Measurements from ENCODE around the gene FHIT.

Gene FHIT

DNA sequence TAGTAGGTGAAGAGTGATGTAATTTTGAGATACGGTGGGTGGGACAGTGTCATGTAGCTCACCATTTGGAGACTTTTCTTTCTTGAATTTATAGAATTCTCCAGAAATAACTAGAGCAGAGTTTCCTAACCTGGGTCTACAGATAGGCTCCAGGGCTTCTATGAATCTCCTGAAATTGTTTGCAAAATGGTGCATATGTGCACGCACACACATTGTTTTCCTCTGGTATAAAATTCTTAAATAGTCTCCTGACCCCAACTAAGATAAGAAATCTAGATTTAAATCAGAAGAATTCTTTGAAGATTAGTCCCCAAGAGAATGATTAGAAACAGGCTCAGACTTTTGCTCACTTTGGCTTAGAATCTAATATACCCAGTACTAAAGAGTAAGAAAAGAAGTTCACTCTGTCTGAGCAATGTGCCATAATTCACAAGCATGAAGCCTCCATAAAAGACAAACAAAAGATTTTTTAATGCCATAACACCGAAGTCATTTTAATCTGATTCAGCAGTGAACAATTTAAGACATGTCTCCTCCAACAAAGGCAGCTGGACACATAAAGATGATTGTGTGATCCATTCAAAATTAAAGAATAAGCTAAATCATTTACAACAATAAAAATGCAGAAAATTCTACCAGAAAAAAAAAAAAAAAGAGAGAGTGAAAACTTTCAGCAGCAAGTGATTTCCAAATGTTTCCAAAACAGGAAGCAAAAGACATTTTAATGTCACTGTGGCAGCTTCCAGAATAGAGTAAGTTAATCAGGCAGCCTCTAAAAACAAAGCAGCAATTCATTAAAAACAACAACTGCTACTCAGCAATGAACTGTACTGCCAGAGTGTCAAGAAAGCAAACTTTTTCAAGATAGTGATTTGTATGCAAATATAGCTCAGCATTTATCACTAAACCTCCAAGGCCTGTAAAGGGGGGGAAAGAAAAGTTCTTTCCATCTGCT is 1225.9 kb downstream of the FHIT start:
- no peaks in the 10 kb centered on the region for H3K27me3 ChIP-seq (ENCODE audit: low read depth, low read length)
- no peaks in the 10 kb centered on the region for H3K36me3 ChIP-seq (ENCODE audit: control insufficient read depth in 1 of 2, insufficient read depth in 2 of 2, low read length in 2 of 2)
- H3K4me1 ChIP-seq (ENCODE audit: control insufficient read depth in 1 of 2, insufficient read depth in 2 of 2, low read length in 2 of 2), result peaks cover 0 to 4% of the 10 kb centered on the region in 2 donors
- H3K9me3 ChIP-seq (ENCODE audit: control insufficient read depth in 1 of 2, low read length in 2 of 2), result no peaks in the 10 kb centered on the region
- H3K27ac ChIP-seq (ENCODE audit: low read length), result no peak overlapping the region
- no peak overlapping the region for H3K4me3 ChIP-seq (ENCODE audit: low read depth in 1 of 2, low read length in 2 of 2)

DNA sequence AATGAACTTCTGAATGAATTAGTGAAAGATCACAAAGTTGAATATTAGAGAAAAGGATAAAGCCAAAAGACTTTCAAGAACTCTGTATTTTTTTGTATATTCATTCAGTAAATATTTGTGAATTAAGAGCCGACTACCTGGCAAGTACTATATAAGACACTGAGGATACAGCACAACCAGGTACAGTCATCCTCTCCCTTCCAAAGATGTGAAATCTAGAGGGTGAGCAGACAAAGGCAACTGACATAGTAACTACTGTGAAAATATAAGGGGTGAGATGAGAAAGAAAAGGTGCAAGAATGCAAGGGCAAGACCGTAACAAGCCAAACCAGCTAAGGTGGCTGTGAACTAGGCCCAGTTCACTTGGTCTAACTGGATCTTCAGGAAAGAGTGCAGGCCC is 1226.9 kb downstream of the FHIT start:
- no peaks in the 10 kb centered on the region for H3K9me3 ChIP-seq (ENCODE audit: control insufficient read depth in 1 of 2, low read length in 2 of 2)
- H3K4me1 ChIP-seq (ENCODE audit: control insufficient read depth in 1 of 2, insufficient read depth in 2 of 2, low read length in 2 of 2), result peaks cover 0 to 4% of the 10 kb centered on the region in 2 donors
- H3K27ac ChIP-seq (ENCODE audit: low read length), result no peak overlapping the region
- H3K27me3 ChIP-seq (ENCODE audit: low read depth, low read length), result no peaks in the 10 kb centered on the region
- H3K36me3 ChIP-seq (ENCODE audit: control insufficient read depth in 1 of 2, insufficient read depth in 2 of 2, low read length in 2 of 2), result no peaks in the 10 kb centered on the region
- H3K4me3 ChIP-seq (ENCODE audit: low read depth in 1 of 2, low read length in 2 of 2), result no peak overlapping the region

DNA sequence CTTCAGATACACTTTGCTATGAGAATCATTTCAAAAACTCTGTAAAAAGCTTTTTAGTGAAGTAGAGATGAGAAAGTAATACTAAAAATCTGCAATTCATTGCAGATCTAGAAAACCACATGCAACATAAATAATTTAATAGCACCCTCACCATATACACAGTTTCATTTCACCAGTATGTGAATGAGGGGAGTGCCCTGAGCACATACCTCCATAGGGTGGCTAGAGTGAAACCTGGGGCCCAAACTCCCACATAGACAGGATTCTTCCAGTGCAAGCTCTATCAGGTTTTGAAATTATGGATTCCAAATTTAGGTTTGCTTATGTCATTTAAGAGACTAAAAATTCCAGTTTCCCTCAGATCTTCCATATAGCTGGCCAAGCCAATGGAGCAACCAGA is 1228.1 kb downstream of the FHIT start:
- Histone ChIP-seq H3K4me1 (ENCODE audit: control insufficient read depth in 1 of 2, insufficient read depth in 2 of 2, low read length in 2 of 2) (peaks cover 0 to 4% of the 10 kb centered on the region in 2 donors), H3K4me3 (ENCODE audit: low read depth in 1 of 2, low read length in 2 of 2) (no peak overlapping the region), H3K27ac (ENCODE audit: low read length) (no peak overlapping the region), H3K27me3 (ENCODE audit: low read depth, low read length) (no peaks in the 10 kb centered on the region), H3K9me3 (ENCODE audit: control insufficient read depth in 1 of 2, low read length in 2 of 2) (no peaks in the 10 kb centered on the region), H3K36me3 (ENCODE audit: control insufficient read depth in 1 of 2, insufficient read depth in 2 of 2, low read length in 2 of 2) (no peaks in the 10 kb centered on the region)

DNA sequence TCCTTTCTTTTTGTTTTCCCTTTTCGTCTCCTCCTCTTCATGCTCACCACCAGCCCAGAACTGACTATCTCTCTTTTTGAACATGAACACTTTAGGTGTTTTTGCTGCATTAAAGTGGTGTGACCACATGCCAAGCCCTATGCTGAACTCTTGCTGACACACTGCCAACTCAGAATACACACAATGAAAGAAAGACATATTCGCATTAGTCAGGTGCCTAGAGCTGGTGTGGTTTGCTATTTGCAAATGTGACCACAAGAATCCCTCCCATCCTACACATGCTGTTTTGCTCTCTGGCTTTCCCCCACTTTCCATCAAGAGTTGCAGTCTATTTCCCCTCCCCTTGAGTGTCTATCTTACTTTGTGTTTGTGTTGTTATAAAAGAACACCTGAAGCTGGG is 1233.6 kb downstream of the FHIT start:
- Histone ChIP-seq H3K4me3 (ENCODE audit: low read depth in 1 of 2, low read length in 2 of 2) (no peak overlapping the region), H3K36me3 (ENCODE audit: control insufficient read depth in 1 of 2, insufficient read depth in 2 of 2, low read length in 2 of 2) (no peaks in the 10 kb centered on the region), H3K27ac (ENCODE audit: low read length) (no peak overlapping the region), H3K9me3 (ENCODE audit: control insufficient read depth in 1 of 2, low read length in 2 of 2) (no peaks in the 10 kb centered on the region), H3K27me3 (ENCODE audit: low read depth, low read length) (no peaks in the 10 kb centered on the region), H3K4me1 (ENCODE audit: control insufficient read depth in 1 of 2, insufficient read depth in 2 of 2, low read length in 2 of 2) (no peaks in the 10 kb centered on the region)

DNA sequence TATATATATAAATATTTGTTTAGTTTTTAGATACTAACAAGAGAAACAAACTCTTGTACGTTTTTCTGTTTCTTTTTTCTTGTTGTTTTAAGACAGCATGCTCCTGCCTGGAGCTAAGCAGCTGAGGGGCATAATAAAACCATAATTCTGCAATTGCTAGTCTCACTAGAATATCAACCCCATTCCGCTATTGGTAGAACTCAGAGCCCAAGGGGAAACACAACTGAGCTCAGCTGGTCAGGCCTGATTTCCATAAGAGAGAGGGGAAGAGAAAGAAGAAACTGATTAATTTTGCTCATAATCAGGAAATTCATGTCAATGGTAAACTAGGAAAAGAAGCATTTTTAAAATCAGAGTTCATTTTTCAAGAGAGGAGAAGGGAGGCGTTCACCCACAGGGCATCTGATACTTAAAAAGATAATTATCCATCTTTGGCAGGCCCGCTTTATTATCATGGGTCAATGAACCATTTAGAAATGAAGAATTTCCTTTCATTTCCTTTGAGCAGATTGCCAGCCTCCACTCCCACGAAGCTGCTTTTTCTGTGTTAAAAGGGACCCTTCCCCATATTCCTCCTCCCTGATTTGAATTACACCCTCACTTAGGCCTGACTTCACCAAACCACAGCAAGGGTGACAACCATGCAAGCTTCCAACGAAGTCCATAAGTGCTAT is 1236.1 kb downstream of the FHIT start:
- H3K9me3 ChIP-seq (ENCODE audit: control insufficient read depth in 1 of 2, low read length in 2 of 2), result no peaks in the 10 kb centered on the region
- H3K4me3 ChIP-seq (ENCODE audit: low read depth in 1 of 2, low read length in 2 of 2), result no peak overlapping the region
- H3K36me3 ChIP-seq (ENCODE audit: control insufficient read depth in 1 of 2, insufficient read depth in 2 of 2, low read length in 2 of 2), result no peaks in the 10 kb centered on the region
- H3K4me1 ChIP-seq (ENCODE audit: control insufficient read depth in 1 of 2, insufficient read depth in 2 of 2, low read length in 2 of 2), result no peaks in the 10 kb centered on the region
- H3K27ac ChIP-seq (ENCODE audit: low read length), result no peak overlapping the region
- no peaks in the 10 kb centered on the region for H3K27me3 ChIP-seq (ENCODE audit: low read depth, low read length)

DNA sequence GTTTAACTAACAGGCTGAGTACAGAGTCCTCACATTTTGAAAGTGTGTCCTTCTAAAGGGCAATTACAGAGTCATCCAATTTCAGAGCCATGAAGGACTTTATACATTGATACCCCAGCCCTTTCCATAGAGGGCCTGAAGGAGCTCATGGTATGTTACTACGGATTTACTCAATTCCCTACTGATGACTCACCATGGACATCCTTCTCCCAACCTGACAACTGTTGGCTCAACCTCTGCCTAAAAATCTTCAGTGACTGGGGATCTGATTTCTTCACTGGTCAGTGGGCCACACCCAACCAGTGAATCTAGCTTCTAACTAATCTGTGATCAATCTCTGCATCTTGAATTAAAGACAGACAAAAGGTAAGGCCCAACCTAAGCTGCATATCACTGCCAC is 1238.0 kb downstream of the FHIT start:
- no peaks in the 10 kb centered on the region for H3K9me3 ChIP-seq (ENCODE audit: control insufficient read depth in 1 of 2, low read length in 2 of 2)
- no peaks in the 10 kb centered on the region for H3K27me3 ChIP-seq (ENCODE audit: low read depth, low read length)
- H3K36me3 ChIP-seq (ENCODE audit: control insufficient read depth in 1 of 2, insufficient read depth in 2 of 2, low read length in 2 of 2), result no peaks in the 10 kb centered on the region
- H3K4me3 ChIP-seq (ENCODE audit: low read depth in 1 of 2, low read length in 2 of 2), result no peak overlapping the region
- no peak overlapping the region for H3K27ac ChIP-seq (ENCODE audit: low read length)
- no peaks in the 10 kb centered on the region for H3K4me1 ChIP-seq (ENCODE audit: control insufficient read depth in 1 of 2, insufficient read depth in 2 of 2, low read length in 2 of 2)

DNA sequence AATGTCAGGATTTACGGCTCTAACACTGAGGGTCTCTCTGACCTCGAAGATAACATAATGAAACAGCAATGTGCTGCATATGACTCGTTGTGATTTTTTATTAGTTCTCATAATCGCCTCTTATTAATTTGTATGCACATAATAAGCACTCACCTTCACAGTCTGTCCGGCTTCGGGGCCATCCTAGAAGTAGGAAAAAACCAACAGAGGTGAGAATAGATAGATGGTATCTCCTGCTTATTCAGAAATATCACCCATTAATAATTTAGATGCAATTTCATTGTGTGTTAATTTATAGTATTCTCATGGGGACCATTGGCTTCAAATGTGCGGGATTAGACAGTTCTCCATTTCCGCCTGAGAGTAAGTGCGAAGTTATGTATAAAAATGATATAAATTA is 1240.0 kb downstream of the FHIT start:
- Histone ChIP-seq H3K27ac (ENCODE audit: low read length) (no peak overlapping the region), H3K9me3 (ENCODE audit: control insufficient read depth in 1 of 2, low read length in 2 of 2) (no peaks in the 10 kb centered on the region), H3K4me3 (ENCODE audit: low read depth in 1 of 2, low read length in 2 of 2) (no peak overlapping the region), H3K27me3 (ENCODE audit: low read depth, low read length) (no peaks in the 10 kb centered on the region), H3K36me3 (ENCODE audit: control insufficient read depth in 1 of 2, insufficient read depth in 2 of 2, low read length in 2 of 2) (no peaks in the 10 kb centered on the region), H3K4me1 (ENCODE audit: control insufficient read depth in 1 of 2, insufficient read depth in 2 of 2, low read length in 2 of 2) (no peaks in the 10 kb centered on the region)

DNA sequence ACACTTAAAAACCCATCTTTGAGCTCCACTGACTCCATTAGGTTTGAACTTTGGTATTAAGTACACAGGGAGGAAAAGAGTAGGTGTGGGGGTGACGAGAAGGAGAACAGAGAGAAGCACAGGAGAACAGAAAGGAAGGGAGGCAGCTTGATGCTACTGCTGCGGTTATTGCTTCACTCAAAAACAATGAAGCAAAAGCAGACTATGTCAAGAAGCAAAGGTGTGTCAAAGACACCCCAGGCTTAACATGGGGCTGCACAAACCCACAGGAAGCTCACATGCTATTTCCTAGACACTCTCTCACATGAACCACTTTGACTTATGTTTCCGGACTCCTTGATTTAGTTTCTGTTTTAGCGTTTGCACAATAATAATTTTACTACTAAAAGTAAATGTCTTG is 1240.5 kb downstream of the FHIT start:
- no peak overlapping the region for H3K27ac ChIP-seq (ENCODE audit: low read length)
- H3K4me3 ChIP-seq (ENCODE audit: low read depth in 1 of 2, low read length in 2 of 2), result no peak overlapping the region
- no peaks in the 10 kb centered on the region for H3K9me3 ChIP-seq (ENCODE audit: control insufficient read depth in 1 of 2, low read length in 2 of 2)
- no peaks in the 10 kb centered on the region for H3K4me1 ChIP-seq (ENCODE audit: control insufficient read depth in 1 of 2, insufficient read depth in 2 of 2, low read length in 2 of 2)
- H3K27me3 ChIP-seq (ENCODE audit: low read depth, low read length), result no peaks in the 10 kb centered on the region
- no peaks in the 10 kb centered on the region for H3K36me3 ChIP-seq (ENCODE audit: control insufficient read depth in 1 of 2, insufficient read depth in 2 of 2, low read length in 2 of 2)

DNA sequence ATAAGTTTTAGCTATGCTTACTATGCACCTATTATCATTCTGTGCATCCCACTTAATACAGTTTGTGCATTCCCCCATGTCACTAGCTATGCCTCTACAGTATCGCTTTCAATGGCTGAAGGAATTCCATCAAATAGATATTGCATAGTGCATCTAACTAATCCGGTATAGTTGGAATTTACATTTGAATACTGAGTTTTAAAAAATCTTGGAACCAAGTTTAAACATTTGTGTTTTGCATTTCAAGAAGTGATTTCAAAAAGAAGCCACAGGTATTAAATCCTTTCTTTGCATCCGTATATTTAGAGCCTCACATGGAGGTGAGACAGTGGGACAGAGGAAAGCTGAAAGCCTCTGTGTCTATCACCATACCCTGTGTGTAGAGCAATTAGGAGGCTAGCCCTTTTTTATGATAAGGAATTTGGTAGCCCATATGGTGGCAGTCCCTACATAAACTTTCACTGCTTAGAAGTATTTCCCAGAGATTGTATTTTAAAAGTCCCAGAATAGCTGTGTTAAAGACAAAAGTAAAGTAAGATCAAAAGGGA is 1241.2 kb downstream of the FHIT start:
- Histone ChIP-seq H3K4me1 (ENCODE audit: control insufficient read depth in 1 of 2, insufficient read depth in 2 of 2, low read length in 2 of 2) (no peaks in the 10 kb centered on the region), H3K27ac (ENCODE audit: low read length) (no peak overlapping the region), H3K4me3 (ENCODE audit: low read depth in 1 of 2, low read length in 2 of 2) (no peak overlapping the region), H3K27me3 (ENCODE audit: low read depth, low read length) (no peaks in the 10 kb centered on the region), H3K9me3 (ENCODE audit: control insufficient read depth in 1 of 2, low read length in 2 of 2) (no peaks in the 10 kb centered on the region), H3K36me3 (ENCODE audit: control insufficient read depth in 1 of 2, insufficient read depth in 2 of 2, low read length in 2 of 2) (no peaks in the 10 kb centered on the region)

DNA sequence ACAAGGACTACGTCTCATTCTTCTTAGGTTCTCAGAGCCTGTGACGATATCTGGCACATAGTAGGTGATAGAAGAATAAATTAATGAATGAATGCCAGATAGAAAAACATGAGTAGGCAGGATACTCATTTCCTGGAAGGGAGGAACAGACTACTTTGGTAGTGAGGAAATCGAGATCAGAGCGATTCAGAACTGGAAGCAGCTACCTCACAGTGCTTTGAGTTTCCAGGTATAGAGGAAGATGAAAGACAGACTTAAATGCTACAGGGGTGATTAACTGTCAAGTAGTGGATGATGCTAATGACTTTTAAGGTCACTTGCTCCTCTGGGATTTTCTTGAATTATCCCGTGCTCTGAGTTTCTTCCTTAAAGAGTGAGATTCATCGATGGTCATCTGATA is 1249.9 kb downstream of the FHIT start:
- Histone ChIP-seq H3K4me3 (ENCODE audit: low read depth in 1 of 2, low read length in 2 of 2) (no peak overlapping the region), H3K4me1 (ENCODE audit: control insufficient read depth in 1 of 2, insufficient read depth in 2 of 2, low read length in 2 of 2) (no peaks in the 10 kb centered on the region), H3K36me3 (ENCODE audit: control insufficient read depth in 1 of 2, insufficient read depth in 2 of 2, low read length in 2 of 2) (no peaks in the 10 kb centered on the region), H3K27me3 (ENCODE audit: low read depth, low read length) (no peaks in the 10 kb centered on the region), H3K9me3 (ENCODE audit: control insufficient read depth in 1 of 2, low read length in 2 of 2) (no peaks in the 10 kb centered on the region), H3K27ac (ENCODE audit: low read length) (no peak overlapping the region)

DNA sequence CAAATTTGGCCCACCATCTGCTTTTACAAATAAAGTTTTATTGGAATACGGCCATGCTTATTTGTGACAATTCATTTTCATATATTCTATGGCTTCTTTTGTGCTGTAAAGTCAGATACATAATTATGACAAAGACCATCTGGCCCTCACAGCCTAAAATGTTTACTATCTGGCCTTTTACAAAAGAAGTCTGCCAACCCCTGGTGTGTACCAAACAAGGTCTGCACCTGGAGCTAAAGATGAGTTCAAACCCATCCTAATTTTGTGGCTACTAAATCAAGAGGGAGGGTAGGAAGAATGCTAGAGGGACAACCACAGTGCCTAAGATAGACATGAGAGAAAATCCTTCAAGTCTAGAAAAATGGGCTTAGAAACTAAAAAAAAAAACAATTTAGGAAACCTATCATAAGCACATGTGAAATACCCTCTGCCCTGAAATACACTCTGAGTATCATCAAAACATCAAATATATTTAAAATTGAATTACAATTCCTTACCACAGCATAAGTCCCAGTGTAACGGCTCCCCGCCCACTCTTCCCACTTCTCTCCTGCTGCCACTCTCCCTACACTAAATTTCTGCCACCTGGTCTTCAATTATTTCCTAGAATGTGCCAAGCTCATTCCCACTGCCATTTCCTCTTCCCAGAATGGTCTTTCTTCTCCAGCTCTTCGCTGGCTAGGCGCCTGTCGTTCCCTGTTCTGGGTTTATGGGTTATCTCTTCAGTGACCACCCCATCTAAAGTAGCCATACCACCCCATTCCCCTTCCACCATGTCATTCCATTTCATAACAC is 1250.7 kb downstream of the FHIT start:
- H3K9me3 ChIP-seq (ENCODE audit: control insufficient read depth in 1 of 2, low read length in 2 of 2), result no peaks in the 10 kb centered on the region
- no peaks in the 10 kb centered on the region for H3K27me3 ChIP-seq (ENCODE audit: low read depth, low read length)
- no peaks in the 10 kb centered on the region for H3K4me1 ChIP-seq (ENCODE audit: control insufficient read depth in 1 of 2, insufficient read depth in 2 of 2, low read length in 2 of 2)
- no peak overlapping the region for H3K27ac ChIP-seq (ENCODE audit: low read length)
- no peak overlapping the region for H3K4me3 ChIP-seq (ENCODE audit: low read depth in 1 of 2, low read length in 2 of 2)
- H3K36me3 ChIP-seq (ENCODE audit: control insufficient read depth in 1 of 2, insufficient read depth in 2 of 2, low read length in 2 of 2), result no peaks in the 10 kb centered on the region
